NCI-H460 (cell line): Measurements from ENCODE around the gene SYNPO2L. TPM values are rescaled to one million over a fixed set of nuclear protein-coding genes. Genes with fewer than 3 reads are reported as not detected.
"Not testable (repeated sequence)": the region's sequence is repeated elsewhere in the genome, so short reads cannot be mapped to it uniquely, and the experiment has no call there.

ENCODE experiments used
- DNase-seq: peaks from one replicate; pipeline ENCODE4 v3.0.0-alpha.2; 2016; ENCODE audit warnings: low read depth; ENCODE audit errors: extremely low read depth
- total RNA-seq: library from RNA; depleted of rRNA; stranded (reverse); fragments of >200 nt; shearing (Covaris generic); gene quantifications from 2 replicates; pipeline ENCODE4 v1.2.3, GENCODE V29; 2014; rRNA removed

SYNPO2L gene
- total RNA-seq, 1 experiment from 2014 or later: not detected

GRCh38 chr10:73625004-73625883 is 30.6 kb downstream of the SYNPO2L start:
- DNase-seq: peak; percentile 11

- no peak for DNase-seq
Observed at GRCh38 chr10:73623056-73623455, 32.8 kb downstream of the SYNPO2L start.

- DNase-seq: not testable (repeated sequence)
Observed at GRCh38 chr10:73620974-73621373, 34.9 kb downstream of the SYNPO2L start.

DNA sequence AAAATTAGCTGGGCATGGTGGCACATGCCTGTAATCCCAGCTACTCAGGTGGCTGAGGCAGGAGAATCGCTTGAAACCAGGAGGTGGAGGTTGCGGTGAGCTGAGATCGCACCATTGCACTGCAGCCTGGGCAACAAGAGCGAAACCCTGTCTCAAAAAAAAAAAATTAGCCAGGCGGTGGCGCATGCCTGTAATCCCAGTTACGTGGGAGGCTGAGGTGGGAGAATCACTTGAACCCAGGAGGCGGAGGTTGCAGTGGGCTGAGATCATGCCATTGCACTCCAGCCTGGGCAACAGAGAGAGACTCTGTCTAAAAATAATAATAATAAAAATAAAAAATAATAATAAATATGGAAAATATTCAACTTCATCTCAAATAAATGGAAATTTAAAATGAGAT is 38.7 kb downstream of the SYNPO2L start:
- not testable (repeated sequence) for DNase-seq

DNA sequence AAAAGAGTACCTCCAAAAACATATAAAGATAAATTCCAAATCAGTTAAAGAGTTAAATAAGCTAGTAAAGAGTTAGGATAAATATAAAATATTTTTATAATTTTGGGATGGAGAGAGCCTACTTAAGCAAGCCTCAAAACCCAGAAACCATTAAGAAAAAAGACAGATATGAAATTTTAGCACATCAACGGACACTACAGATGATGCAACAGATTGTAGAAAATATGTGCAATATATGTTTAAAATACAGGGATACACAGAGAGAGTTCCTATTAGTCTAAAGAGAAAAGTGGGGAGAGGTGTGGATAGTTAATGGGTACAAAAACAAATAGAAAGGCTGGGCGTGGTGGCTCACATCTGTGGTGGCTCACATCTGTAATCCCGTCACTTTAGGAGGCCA is 41.1 kb downstream of the SYNPO2L start:
- no peak for DNase-seq

- DNase-seq: no peak
Observed at GRCh38 chr10:73609116-73609515, 46.7 kb downstream of the SYNPO2L start.

GRCh38 chr10:73601486-73601921 is 54.3 kb downstream of the SYNPO2L start:
- no peak for DNase-seq

DNA sequence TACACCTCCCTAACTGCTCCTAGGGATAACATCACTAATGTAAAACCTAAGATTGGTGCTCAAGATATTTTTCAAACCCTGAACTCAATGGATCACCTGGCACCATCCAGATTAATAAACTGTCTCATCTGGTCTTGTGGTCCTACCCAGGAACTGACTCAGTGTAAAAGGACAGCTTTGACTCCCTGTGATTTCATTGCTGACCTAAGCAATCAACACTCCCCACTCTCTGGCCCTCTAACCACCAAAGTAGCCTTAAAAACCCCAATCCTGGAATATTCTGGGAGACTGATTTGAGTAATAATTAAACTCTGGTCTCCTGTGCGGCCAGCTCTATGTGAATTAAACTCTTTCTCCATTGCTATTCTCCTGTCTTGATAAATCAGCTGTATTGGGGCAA is 58.5 kb downstream of the SYNPO2L start:
- DNase-seq: no peak

Other genes starting within 250 kb of the SYNPO2L start
- 111 and 120 TPM in 2 replicates for gene ANXA7, start 242.0 kb downstream of the SYNPO2L start, total RNA-seq
- 0.43 and 1.0 TPM in 2 replicates for gene MSS51, start 222.5 kb downstream of the SYNPO2L start, total RNA-seq
- 15.3 and 17.1 TPM in 2 replicates for gene PPP3CB, start 160.0 kb downstream of the SYNPO2L start, total RNA-seq
- gene USP54, start 64.7 kb downstream of the SYNPO2L start, total RNA-seq: 15.3 and 16.4 TPM in 2 replicates
- gene MYOZ1, start 14.6 kb downstream of the SYNPO2L start, total RNA-seq: not detected in 2 replicates
- 5.2 TPM in 2 replicates for gene AGAP5, start 42.1 kb upstream of the SYNPO2L start, total RNA-seq
- 66.4 and 69.0 TPM in 2 replicates for gene SEC24C, start 88.3 kb upstream of the SYNPO2L start, total RNA-seq
- gene CHCHD1, start 126.0 kb upstream of the SYNPO2L start, total RNA-seq: 53.9 and 60.7 TPM in 2 replicates
- gene ZSWIM8, start 129.6 kb upstream of the SYNPO2L start, total RNA-seq: 19.7 and 32.4 TPM in 2 replicates
- gene NDST2, start 155.6 kb upstream of the SYNPO2L start, total RNA-seq: 18.5 and 20.8 TPM in 2 replicates
- gene CAMK2G, start 218.5 kb upstream of the SYNPO2L start, total RNA-seq: 12.7 and 16.7 TPM in 2 replicates